Measurements from ENCODE around the gene CALN1.

- no peak for TF ChIP-seq ZNF274 (IDR thresholded peaks at IDR 0.05; ENCODE audit: low read depth, low read length)
- TF ChIP-seq YY1 (IDR thresholded peaks at IDR 0.05; ENCODE audit: insufficient read depth, insufficient read length): no peak
- no peak for TF ChIP-seq SUZ12 (IDR thresholded peaks at IDR 0.05; ENCODE audit: extremely low read depth, insufficient read depth, insufficient read length)
Measured at GRCh38 chr7:72017756-72018155, 394.4 kb downstream of the CALN1 start.
